Heart left ventricle (tissue), 13 donors: ENCODE measurements around the gene LCE5A.

Source experiments
- CTCF ChIP-seq, 12 donors: fragments of 200-600 bp; sonication (generic) in 4 of 12; IDR thresholded peaks; one replicate each; pipeline versions ENCODE4 v1.5.0 to v1.8.0; 2018 to 2022; ENCODE audit warnings: antibody characterized with exemption in 12 of 12, mild to moderate bottlenecking in 5 of 12
- POLR2A ChIP-seq, 2 donors: fragments of 450-650 bp; IDR thresholded peaks; one replicate each; pipeline ENCODE4 v1.6.1; 2017; ENCODE audit warnings: antibody characterized with exemption in 2 of 2, mild to moderate bottlenecking in 2 of 2, moderate library complexity in 2 of 2
- donor health status: ischemic (EF 13 %, LVEDD 7.1; RV severe dilation, severe dysfunction).
- donor health status: DM: no; HTN: yes; CAD: no.
- donor health status: DM: no; HTN: no; CAD: no.
- donor health status: ischemic (EF 25% LVEDD 6.9; RV normal size, moderate dysfunction).
- donor health status: ischemic (EF 25% LVEDD 5.7; RV mildly dilated, moderate dysfunction).
- donor health status: ischemic (EF 35%, LVEDD 5.7; RV mildly dilated, moderate dysfunction).
- donor health status: nonischemic (EF 11% LVEDD 7.7; RV severe dilation, severe dysfunction).
- donor health status: DM: yes; HTN: yes; CAD: no.
- donor health status: PGD.
- donor health status: ischemic (EF 29% LVEDD 5.4; RV normal size, mild dysfunction).
- donor health status: nonischemic (EF 23%, LVEDD 6.1; RV moderate dilation, normal function).

GRCh38 chr1:152543820-152544219, 33.2 kb downstream of the LCE5A start:
- TF ChIP-seq POLR2A (IDR thresholded peaks at IDR 0.05): no peak
- TF ChIP-seq CTCF (IDR thresholded peaks at IDR 0.05): no peak
